ENCODE measurements around the gene ADAMTS7. TPM values are rescaled to one million over a fixed set of nuclear protein-coding genes. Genes with fewer than 3 reads are reported as not detected.
A peak's percentile ranks its signal among the peaks of the same experiment; 100 is the strongest.
"Not testable (repeated sequence)": the region's sequence is repeated elsewhere in the genome, so short reads cannot be mapped to it uniquely, and the experiment has no call there.

Gene ADAMTS7
- total RNA-seq, 1 donor from 2014 or later = 25.5 TPM

DNA sequence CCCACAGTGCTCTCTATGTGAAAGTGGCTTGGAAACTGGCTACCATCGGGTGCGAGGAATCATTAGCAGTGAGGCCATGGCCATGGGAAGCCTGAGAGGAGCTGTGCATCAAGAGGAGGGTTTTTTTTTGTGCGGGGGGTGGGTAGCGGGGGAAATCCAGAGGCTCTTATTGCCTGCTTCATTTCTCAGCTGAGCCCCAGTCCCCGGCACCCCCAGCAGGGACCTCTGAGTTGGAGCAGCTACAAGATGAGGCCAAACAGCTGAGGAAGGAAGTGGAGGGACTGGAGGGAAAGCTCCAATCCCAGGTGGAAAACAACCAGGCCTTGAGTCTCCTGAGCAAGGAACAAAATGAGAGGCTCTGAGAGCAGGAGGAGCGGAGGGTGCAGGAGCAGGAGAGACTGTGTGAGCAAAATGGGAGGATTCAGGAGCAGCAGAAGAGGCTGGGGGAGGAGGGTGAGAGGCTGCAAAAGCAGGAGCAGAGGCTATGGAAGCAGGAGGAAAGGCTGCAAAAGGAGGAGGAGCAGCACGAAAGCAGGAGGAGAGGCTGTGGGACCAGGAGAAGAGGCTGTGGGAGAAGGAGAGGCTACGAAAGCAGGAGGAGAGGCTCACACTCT, 76.7 kb downstream of the ADAMTS7 start:
- no peak overlapping the region for H3K4me3 Mint-ChIP-seq (ENCODE audit: unreplicated experiment)
- H3K9ac ChIP-seq (ENCODE audit: low read length) = no peak overlapping the region
- H3K27me3 ChIP-seq (ENCODE audit: insufficient read depth, low read length) = no peaks in the 10 kb centered on the region
- no peak overlapping the region for H3K27ac Mint-ChIP-seq (ENCODE audit: unreplicated experiment)
- TF ChIP-seq, protein P1, sequence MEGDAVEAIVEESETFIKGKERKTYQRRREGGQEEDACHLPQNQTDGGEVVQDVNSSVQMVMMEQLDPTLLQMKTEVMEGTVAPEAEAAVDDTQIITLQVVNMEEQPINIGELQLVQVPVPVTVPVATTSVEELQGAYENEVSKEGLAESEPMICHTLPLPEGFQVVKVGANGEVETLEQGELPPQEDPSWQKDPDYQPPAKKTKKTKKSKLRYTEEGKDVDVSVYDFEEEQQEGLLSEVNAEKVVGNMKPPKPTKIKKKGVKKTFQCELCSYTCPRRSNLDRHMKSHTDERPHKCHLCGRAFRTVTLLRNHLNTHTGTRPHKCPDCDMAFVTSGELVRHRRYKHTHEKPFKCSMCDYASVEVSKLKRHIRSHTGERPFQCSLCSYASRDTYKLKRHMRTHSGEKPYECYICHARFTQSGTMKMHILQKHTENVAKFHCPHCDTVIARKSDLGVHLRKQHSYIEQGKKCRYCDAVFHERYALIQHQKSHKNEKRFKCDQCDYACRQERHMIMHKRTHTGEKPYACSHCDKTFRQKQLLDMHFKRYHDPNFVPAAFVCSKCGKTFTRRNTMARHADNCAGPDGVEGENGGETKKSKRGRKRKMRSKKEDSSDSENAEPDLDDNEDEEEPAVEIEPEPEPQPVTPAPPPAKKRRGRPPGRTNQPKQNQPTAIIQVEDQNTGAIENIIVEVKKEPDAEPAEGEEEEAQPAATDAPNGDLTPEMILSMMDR (IDR thresholded peaks at IDR 0.05; ENCODE audit: insufficient read depth, low read depth, low read length) = no peak
- TF ChIP-seq EZH2 (IDR thresholded peaks at IDR 0.05; ENCODE audit: insufficient read depth, low read length) = no peak
- H3K9me3 ChIP-seq (ENCODE audit: insufficient read depth, low read depth, low read length) = no peaks in the 10 kb centered on the region
- no peak overlapping the region for H2AFZ ChIP-seq (ENCODE audit: low read depth, low read length)
- H3K36me3 ChIP-seq (ENCODE audit: insufficient read depth, low read length) = no peaks in the 10 kb centered on the region
- H3K4me1 Mint-ChIP-seq (ENCODE audit: low read depth, unreplicated experiment) = peaks cover 2% of the 10 kb centered on the region
- H3K27me3 Mint-ChIP-seq (ENCODE audit: low read depth, unreplicated experiment) = peaks cover 46% of the 10 kb centered on the region
- no peak for FAIRE-seq
- H3K4me1 ChIP-seq (ENCODE audit: insufficient read depth, low read length) = no peaks in the 10 kb centered on the region
- no peak for DNase-seq (ENCODE audit: low read depth)
- H3K4me2 ChIP-seq (ENCODE audit: low read length) = no peak overlapping the region
- H3K27ac ChIP-seq (ENCODE audit: low read depth, low read length) = no peak overlapping the region
- no peaks in the 10 kb centered on the region for H3K79me2 ChIP-seq (ENCODE audit: insufficient read depth, low read length)
- H4K20me1 ChIP-seq (ENCODE audit: insufficient read depth, low read length) = no peaks in the 10 kb centered on the region
- peaks cover 5% of the 10 kb centered on the region for H3K9me3 Mint-ChIP-seq (ENCODE audit: unreplicated experiment)
- no peaks in the 10 kb centered on the region for H3K36me3 Mint-ChIP-seq (ENCODE audit: low read depth, unreplicated experiment)
- no peak overlapping the region for H3K4me3 ChIP-seq (ENCODE audit: insufficient read depth, low read depth, low read length)

DNA sequence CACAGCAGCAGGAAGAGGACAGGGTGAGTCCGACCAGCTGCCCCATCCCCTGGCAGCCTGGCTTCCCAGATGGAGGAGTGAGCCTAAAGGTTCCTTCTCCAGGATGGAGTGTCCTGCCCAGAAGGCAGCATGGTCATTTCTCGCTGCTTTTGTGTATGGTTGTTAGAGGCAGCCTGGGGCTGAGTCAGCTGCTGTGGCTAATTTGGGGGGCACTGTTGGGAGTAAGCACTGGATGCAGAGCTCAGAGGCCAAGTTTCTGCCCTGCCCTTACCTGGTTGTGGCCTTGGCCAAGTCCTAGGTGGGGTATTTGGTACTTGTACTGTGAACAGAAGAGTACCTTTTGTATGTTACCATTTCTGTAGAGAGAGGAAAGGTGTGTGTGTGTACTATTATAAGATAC, 78.6 kb downstream of the ADAMTS7 start:
- Histone ChIP-seq H2AFZ (ENCODE audit: low read depth, low read length) (no peak overlapping the region), H4K20me1 (ENCODE audit: insufficient read depth, low read length) (no peaks in the 10 kb centered on the region), H3K79me2 (ENCODE audit: insufficient read depth, low read length) (no peaks in the 10 kb centered on the region), H3K4me3 (ENCODE audit: insufficient read depth, low read depth, low read length) (no peak overlapping the region), H3K9ac (ENCODE audit: low read length) (no peak overlapping the region), H3K4me2 (ENCODE audit: low read length) (no peak overlapping the region), H3K27ac (ENCODE audit: low read depth, low read length) (no peak overlapping the region), H3K9me3 (ENCODE audit: insufficient read depth, low read depth, low read length) (no peaks in the 10 kb centered on the region), H3K27me3 (ENCODE audit: insufficient read depth, low read length) (no peaks in the 10 kb centered on the region), H3K4me1 (ENCODE audit: insufficient read depth, low read length) (peaks cover 6% of the 10 kb centered on the region), H3K36me3 (ENCODE audit: insufficient read depth, low read length) (no peaks in the 10 kb centered on the region)
- H3K4me3 Mint-ChIP-seq (ENCODE audit: unreplicated experiment) = no peak overlapping the region
- H3K27me3 Mint-ChIP-seq (ENCODE audit: low read depth, unreplicated experiment) = peaks cover 46% of the 10 kb centered on the region
- no peak overlapping the region for H3K27ac Mint-ChIP-seq (ENCODE audit: unreplicated experiment)
- H3K4me1 Mint-ChIP-seq (ENCODE audit: low read depth, unreplicated experiment) = peaks cover 17% of the 10 kb centered on the region
- no peaks in the 10 kb centered on the region for H3K36me3 Mint-ChIP-seq (ENCODE audit: low read depth, unreplicated experiment)
- TF ChIP-seq, protein P1 (IDR thresholded peaks at IDR 0.05; ENCODE audit: insufficient read depth, low read depth, low read length) = no peak
- no peak for TF ChIP-seq EZH2 (IDR thresholded peaks at IDR 0.05; ENCODE audit: insufficient read depth, low read length)
- H3K9me3 Mint-ChIP-seq (ENCODE audit: unreplicated experiment) = peaks cover 5% of the 10 kb centered on the region
- DNase-seq (ENCODE audit: low read depth) (no peak), FAIRE-seq (no peak)

DNA sequence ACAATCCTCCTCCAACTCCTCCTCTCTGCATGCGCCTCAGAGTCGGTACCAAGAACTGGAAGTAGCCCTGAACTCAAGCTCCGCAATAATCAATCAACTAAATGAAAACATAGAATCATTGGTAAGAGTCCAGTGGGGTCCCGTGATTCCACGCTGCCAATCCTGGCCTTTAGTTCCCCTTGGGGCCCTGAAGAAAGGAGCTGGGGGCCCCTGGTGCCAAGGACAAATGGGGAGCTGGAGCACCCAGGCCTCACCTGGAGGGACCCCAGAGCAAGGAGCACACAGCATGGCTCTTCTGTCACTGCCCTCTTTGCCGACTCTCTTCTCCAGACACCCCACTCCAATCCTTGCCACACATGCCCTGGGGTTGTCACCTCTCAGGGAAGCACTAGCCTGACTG, 80.3 kb downstream of the ADAMTS7 start:
- TF ChIP-seq EZH2 (IDR thresholded peaks at IDR 0.05; ENCODE audit: insufficient read depth, low read length) = no peak
- TF ChIP-seq, protein P1 (IDR thresholded peaks at IDR 0.05; ENCODE audit: insufficient read depth, low read depth, low read length) = no peak
- Histone ChIP-seq H3K27me3 (ENCODE audit: insufficient read depth, low read length) (no peaks in the 10 kb centered on the region), H3K4me1 (ENCODE audit: insufficient read depth, low read length) (peaks cover 10% of the 10 kb centered on the region), H3K36me3 (ENCODE audit: insufficient read depth, low read length) (no peaks in the 10 kb centered on the region), H2AFZ (ENCODE audit: low read depth, low read length) (no peak overlapping the region), H3K9me3 (ENCODE audit: insufficient read depth, low read depth, low read length) (no peaks in the 10 kb centered on the region), H3K9ac (ENCODE audit: low read length) (no peak overlapping the region), H4K20me1 (ENCODE audit: insufficient read depth, low read length) (no peaks in the 10 kb centered on the region), H3K27ac (ENCODE audit: low read depth, low read length) (no peak overlapping the region), H3K79me2 (ENCODE audit: insufficient read depth, low read length) (no peaks in the 10 kb centered on the region), H3K4me3 (ENCODE audit: insufficient read depth, low read depth, low read length) (no peak overlapping the region), H3K4me2 (ENCODE audit: low read length) (no peak overlapping the region)
- Mint-ChIP-seq H3K27me3 (ENCODE audit: low read depth, unreplicated experiment) (peaks cover 40% of the 10 kb centered on the region), H3K36me3 (ENCODE audit: low read depth, unreplicated experiment) (peaks cover 1% of the 10 kb centered on the region), H3K4me3 (ENCODE audit: unreplicated experiment) (no peak overlapping the region), H3K4me1 (ENCODE audit: low read depth, unreplicated experiment) (peaks cover 25% of the 10 kb centered on the region), H3K27ac (ENCODE audit: unreplicated experiment) (no peak overlapping the region), H3K9me3 (ENCODE audit: unreplicated experiment) (peaks cover 5% of the 10 kb centered on the region)
- FAIRE-seq (no peak), DNase-seq (ENCODE audit: low read depth) (no peak)

DNA sequence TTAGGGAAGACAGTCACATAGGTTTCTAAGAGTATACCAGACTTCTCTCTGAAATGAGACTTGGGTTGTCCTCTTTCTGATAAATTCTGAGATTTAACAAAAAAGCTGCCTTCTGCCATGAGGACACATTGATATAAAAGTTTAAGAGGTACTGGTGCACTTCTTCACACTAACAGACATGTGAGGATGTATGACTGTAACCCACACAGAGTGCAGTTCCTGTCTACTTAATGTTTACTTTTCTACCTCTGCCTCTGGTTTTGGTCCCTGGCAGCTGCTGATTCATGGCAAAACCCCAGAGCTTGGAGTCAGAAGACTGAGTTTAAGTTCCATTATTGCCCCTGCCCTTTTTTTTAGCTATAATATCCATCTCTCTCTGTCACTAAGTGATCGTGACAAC, 82.8 kb downstream of the ADAMTS7 start:
- H3K36me3 Mint-ChIP-seq (ENCODE audit: low read depth, unreplicated experiment) = not testable (repeated sequence)

More for the DNA sequence above, 82.8 kb downstream of the ADAMTS7 start:
- not testable (repeated sequence) for H3K9me3 ChIP-seq (ENCODE audit: insufficient read depth, low read depth, low read length); H3K27me3 ChIP-seq (ENCODE audit: insufficient read depth, low read length); H4K20me1 ChIP-seq (ENCODE audit: insufficient read depth, low read length); H3K36me3 ChIP-seq (ENCODE audit: insufficient read depth, low read length); H3K79me2 ChIP-seq (ENCODE audit: insufficient read depth, low read length); H3K4me3 Mint-ChIP-seq (ENCODE audit: unreplicated experiment); H2AFZ ChIP-seq (ENCODE audit: low read depth, low read length); H3K4me1 ChIP-seq (ENCODE audit: insufficient read depth, low read length); H3K4me3 ChIP-seq (ENCODE audit: insufficient read depth, low read depth, low read length); FAIRE-seq; H3K9me3 Mint-ChIP-seq (ENCODE audit: unreplicated experiment)
- Mint-ChIP-seq H3K27ac (ENCODE audit: unreplicated experiment) (peak overlapping the region; percentile 49), H3K27me3 (ENCODE audit: low read depth, unreplicated experiment) (peaks cover 21% of the 10 kb centered on the region), H3K4me1 (ENCODE audit: low read depth, unreplicated experiment) (peaks cover 25% of the 10 kb centered on the region)
- Histone ChIP-seq H3K4me2 (ENCODE audit: low read length) (peak overlapping the region; percentile 23), H3K27ac (ENCODE audit: low read depth, low read length) (peak overlapping the region; percentile 31), H3K9ac (ENCODE audit: low read length) (peak overlapping the region; percentile 3)
- DNase-seq (ENCODE audit: low read depth) = peak; percentile 31
